IPS DF 19.7 (cell line): ENCODE measurements around the gene SIAH3.
"Not testable (repeated sequence)": the region's sequence is repeated elsewhere in the genome, so short reads cannot be mapped to it uniquely, and the experiment has no call there.

Experiments
- DNase-seq: peaks from one replicate; pipeline ENCODE4 v3.0.0-alpha.2; 2013; ENCODE audit warnings: low read depth, low spot score

SIAH3 gene

DNA sequence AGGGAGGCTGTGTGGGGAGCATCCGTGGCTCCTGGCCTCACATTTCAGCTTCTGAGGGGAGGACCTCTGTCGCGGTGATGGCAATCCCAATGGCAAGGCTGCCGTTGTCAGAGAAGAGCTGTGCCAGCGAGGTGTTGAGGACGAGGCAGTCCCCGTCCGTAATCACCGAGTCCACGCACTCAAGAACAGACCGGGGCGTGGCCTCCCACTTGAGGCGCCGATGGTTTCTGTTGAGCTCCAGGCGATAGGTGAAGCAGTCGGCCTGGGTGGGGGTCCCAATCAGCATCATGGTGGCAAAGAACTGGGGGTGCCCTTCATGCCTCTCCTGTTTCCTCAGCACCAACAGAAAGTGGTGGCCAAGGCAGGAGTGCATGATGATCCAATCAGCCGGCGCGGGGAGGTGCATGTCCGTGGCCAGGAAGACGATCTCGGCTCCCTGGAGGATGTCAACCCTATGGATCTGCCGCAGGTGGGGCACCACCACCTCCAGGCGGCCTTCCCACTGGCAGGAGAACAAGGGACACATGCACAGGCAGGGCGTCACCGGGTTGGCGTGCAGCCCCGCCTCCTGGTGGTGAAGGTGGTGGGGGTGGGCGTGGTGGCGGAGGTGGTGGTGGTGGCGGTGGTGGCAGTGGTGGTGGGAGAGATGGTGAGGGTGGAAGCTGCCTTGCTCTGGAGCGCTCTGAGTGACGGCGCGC lies 68.1 kb downstream of the SIAH3 start:
- DNase-seq = no peak

DNA sequence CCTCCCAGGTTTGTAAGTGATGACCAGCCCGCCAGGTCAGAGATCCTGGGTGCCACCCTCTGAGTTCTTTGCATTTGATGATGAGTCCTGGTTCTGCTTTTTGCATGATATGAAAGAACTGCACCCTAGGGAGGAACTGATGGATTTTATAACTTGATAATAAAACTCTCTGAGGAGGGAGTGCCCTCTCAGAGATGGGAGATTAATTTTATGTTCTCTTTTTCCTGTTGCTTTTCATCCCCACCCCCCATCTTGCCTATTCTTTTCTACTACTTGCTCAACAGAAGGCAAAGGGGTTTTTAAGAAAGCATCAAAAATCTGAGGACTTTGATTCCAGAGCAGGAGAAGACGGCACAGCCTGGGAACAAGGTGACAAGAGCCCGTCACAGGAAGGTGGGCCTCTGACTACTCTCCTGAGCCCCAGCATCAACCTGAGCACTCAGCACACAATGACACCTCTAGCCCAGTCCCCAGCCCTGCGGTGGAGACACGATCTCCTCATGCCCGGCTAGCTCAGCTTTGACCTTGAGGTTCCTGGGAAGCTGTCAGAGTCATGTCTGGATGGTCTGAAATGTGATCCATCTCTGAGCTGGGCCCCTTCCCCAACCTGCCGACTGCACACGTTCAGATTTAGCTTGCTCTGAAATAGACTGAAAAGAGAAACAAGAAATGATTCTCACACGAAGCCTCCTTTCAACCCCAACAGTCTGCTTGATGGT lies 69.1 kb downstream of the SIAH3 start:
- DNase-seq = no peak

DNA sequence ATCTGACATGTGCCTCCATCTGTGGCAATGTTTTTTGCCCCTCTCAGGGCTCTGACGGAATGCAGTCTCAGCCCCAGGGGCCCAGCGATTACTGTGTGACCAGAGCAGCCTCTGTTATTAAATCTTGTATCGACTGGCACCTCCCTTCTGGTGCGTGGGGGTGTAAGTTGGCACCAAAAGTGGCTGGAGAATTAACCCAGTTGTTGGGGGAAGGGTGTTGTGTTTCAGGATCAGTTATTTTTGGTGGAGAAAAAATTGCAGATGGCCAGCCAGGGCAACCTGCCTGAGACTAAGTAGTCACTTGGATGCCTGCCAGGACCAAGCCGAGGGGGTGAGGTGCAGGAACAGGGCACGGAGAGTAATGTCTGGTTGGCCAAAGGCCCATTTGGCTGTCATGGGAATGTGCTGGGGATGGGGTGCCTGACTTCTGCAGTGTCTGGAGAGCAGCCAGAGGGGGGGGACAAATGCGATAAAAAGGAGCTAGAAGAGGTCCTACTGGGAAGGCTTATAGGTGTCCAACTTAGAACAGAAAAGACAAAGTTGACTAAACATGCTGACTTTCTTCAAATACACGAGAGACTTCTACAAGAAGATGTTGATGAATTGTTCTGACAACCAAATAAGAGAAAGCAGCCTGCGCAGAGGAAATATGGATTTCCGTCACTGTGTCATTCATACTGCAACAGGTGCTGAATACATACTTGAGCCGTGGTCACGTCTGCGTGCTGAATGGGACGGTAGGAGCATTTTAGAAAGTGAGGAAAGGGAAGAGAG lies 69.8 kb downstream of the SIAH3 start:
- no peak for DNase-seq

DNA sequence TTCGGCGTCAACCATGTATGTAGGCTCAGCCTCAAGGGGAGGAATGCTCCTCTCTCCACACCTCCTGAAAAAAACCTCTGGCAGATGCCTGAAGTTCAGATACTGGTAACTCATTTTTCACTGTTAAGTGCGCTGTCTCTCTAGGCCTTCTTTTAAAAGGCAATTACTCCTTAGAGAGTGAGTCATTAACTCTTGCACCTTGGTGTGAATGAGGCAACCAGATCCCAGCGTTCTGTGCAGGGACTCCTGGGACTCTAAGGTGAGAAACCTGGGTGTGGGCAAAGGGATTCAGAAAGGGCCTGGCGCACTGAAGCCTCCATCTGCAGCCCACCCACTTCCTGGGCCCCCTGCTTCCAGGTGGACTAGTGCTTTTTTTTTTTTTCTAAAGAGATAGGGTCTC lies 71.7 kb downstream of the SIAH3 start:
- DNase-seq = no peak

DNA sequence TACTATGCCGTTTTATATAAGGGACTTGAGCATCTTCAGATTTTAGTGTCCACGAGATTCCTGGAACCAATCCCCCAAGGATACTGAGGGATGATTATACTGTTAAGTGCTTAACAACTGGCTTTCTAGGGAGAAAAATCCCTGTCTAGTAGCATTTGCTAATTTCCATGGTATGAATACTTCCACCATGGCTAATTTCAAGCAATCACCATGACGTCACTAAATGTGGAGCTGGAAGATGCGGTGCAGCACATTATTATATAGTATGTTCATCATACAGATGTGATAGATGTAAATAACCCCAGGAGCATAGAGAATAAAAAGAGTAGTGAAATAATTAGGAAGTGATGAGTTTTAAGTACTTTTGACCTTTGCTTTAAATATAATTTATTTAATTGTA lies 72.7 kb downstream of the SIAH3 start:
- DNase-seq = no peak

DNA sequence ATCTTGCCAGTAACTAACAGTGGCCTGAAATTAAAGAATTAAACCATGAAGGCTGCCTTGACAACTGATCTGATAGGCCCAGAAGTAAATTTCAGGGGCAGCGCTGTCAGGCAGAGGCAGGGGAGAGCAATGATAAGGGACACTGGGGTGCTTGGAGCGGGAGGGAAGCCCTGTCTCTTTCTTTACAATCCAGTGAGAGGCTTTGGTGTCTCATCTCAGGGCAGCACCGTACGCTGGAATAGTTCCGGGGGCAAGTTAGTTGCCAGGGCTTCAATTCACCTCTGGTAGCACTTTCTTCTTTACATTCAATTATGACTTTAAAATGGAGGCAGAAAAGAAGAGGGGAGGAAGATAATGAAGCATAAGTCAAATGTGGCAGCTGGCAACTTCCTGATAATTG lies 74.8 kb downstream of the SIAH3 start:
- no peak for DNase-seq

DNA sequence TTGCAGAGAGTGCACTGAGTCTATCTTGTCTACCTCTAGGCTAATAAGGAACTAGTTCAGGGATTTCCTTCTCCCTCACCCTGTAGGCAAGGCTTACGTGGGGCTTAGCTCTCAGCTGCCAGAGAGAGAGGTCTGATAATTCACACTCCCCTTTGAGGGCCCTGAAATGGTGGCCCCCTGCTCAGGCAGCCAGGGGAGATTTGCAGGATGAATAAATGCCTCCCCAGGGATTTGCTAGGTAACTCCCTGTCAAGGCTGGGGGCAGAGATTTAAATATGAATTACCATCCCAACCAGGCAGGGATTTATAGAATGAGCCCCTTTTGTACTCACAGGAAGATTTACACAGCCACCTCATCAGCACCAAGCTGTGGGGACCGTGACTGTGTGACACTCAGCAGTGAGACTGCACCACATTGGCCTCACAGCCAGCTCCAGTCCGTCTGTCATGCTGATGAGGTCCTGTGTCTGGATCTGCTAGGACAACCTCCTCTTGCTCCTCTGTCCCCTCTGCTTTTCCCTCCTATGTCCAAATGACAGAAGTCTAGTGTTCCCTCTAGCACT lies 76.1 kb downstream of the SIAH3 start:
- DNase-seq = no peak

DNA sequence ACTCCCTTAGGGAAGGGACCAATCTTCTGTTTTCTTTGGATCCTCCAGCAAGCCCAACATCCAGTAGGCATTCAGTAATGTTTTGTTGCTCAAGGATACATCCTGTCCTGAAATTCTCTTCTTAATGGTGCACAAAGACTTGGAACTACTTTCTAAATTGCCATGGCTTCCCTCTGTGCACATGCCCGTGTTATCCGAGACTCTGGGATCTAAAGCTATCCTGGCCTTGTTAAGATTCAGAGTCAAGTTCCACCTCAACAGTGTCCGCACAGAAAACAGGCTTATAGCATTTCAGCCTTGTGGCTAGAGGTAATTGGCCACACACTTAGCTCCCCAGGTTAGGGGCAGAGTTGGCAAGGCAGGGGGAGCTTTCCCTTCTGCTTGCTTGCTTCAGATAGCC lies 77.6 kb downstream of the SIAH3 start:
- no peak for DNase-seq

DNA sequence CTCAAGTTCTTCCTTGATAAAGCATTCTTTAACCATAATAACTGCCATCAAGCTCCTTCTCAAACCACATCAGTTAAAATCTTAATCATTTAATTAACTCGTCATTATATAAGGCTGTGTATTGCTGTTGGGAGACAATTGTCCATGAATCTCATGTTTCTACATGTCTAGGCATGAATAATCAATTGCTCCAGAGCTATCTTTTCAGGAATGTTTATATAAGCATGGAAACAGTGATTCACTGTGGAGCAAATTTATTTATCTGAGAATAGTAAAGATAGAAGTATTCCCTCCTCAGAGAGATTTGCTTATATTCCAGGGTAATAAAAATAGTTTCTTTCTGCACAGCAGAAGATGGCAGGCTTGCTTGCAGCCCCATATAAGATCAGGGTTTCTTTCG lies 78.3 kb downstream of the SIAH3 start:
- DNase-seq = no peak

DNA sequence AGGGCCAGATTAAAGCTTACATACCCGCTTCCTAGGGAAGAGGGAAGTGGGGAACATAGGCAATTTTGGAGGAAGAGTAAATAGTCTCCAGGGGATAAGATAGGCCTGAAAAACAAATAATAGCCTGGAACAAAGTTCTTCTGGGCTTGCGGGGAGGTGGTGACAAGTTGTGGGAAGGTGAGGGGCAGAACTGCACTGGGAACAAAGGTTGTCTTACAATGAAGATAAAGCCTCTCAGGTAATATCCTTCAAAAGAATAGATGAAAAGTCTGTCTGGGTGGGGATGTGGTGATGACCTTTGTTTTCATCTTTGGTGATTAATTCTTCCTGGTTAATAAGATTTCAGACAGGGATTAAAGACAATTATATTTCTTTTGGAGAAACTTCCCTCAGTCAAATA lies 80.7 kb downstream of the SIAH3 start:
- no peak for DNase-seq

DNA sequence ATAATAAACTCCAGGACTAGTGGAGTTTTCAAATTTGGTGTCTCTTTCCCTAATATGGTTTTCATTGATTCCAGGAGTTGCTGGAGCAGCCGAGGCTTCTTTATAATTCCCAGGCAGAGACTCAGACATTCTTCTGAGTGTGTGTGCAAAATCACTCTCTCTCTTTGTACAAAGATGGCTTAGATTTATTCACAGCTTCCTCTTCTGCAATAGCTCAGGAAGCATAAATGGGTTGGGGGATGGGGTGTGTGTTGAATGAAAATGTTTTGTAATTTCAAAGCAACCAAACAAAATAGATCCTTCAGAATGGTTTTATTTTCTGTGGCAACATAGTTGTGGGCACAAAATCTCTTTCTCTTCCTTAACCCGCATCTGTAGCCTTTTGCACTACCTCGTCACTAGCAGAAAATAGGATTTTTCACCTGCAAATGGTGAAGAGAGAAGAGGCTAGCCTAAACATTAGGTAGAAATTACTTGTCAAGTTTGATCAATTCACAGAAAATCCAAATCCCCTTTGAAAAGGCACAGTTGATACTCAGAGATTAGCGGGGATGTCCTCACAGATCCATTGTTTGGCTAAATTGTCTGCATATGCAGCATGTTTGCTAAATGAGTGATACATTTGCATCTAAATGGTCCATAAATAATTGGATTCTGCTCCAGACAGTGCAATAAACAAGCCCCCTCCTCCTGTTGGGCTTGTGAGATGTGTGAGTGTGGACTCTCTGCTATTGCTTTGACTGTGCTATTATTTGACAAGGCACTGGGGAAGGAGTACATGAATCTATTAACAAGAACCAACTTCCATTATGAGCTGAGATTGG lies 82.7 kb downstream of the SIAH3 start:
- peak; percentile 20 for DNase-seq

DNA sequence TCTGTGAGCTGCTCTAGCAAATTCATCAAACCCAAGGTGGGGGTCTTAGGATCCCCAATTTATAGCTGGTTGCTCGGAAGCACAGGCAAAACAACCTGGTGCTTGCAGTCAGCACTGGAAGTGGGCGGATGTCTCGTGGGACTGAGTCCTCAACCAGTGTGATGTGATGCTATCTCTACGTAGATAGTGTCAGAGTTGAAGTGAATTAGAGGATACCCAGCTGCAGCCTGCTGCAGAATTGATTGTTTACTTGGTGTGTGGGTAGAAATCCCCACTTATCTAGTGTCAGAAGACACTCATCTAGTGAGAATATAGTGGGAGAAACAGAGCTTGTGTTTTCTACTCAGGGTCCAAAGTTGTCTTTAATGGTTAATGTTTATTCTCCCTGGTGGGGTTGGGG lies 86.1 kb downstream of the SIAH3 start:
- no peak for DNase-seq

DNA sequence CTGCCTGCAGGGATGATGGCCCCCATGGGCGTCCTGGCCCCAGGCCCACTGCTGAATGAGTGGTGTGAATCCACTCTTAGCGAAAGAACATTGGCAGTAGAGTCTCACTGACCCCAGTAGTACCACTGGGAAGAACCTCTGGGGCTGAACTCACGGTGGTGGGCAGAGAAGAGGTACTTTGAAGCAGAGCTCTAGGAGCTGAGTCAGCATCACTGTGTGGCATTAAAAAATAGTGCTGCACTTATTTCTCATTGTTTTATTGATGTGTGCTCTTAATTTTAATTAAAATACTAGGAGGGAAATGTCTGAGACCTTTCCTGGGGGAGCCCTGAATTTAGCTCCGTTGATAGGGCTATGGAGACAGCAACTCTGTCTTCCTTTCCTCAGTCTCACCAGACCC lies 88.1 kb downstream of the SIAH3 start:
- no peak for DNase-seq

DNA sequence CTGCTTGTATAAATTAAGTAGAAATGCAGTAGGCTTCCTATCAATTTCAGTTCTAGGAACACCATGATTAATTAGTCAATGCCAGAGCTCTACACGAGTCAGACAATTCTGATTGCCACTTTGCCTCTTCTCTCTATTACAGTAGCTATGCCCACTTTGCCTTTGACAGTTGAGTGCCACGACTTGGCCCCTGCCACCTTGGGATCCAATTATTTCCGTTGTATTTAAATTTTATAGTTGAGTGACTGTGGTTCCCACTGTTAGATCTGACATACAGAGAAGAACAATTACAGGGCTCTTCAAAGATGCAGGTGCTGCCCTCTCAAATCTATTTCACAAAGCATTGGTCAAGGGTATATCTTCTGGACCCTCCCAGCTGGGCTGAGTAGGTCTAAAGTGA lies 94.0 kb downstream of the SIAH3 start:
- DNase-seq = not testable (repeated sequence)

DNA sequence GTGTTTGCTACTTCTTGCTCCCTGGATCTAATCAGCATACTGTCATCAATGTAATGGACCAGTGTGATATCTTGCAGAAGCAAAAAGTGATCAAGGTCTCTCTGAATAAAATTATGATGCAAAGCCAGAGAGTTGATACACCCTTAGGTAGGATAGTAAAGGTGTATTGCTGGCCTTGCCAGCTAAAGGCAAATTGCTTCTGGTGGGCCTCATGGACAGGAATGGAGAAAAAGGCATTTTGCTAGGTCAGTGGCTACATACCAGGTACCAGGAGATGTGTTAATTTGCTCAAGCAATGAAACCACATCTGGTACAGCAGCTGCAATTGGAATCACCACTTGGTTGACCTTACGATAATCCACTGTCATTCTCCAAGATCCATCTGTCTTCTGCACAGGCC lies 95.1 kb downstream of the SIAH3 start:
- not testable (repeated sequence) for DNase-seq

DNA sequence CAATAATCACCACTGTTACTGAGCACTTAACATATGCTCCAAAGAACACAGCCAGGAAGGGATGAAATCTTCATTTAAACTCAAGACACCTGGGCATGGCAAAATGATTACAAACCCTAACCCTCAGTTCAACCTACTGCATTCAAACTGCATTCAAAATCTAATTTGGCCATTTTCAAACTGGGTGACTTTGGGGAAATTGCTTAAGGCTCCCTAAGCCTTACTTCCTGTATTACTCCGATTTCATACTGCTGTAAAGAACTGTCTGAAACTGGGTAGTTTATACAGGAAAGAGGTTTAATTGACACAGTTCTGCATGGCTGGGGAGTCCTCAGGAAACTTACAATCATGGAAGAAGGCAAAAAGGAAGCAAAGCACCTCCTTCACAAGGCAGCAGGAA lies 99.0 kb downstream of the SIAH3 start:
- DNase-seq = no peak

DNA sequence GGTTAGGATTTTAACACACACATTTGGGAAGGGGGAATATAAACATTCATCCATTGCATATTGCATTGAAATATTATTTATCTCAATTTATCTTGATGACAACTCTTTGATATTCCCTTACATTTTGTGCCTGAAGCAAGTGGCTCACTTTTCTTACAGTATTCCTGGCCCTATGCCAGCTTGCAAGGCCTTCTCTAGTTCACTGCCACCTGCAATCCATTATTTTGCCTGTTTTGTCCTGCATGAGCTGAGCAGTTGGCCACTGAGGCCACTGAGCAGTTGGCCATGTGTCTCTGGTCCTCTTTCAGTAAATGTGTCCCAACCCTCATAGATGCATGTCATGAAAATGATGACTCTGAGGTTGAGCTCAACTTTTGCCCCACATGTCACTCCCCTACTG lies 99.7 kb downstream of the SIAH3 start:
- DNase-seq = no peak

DNA sequence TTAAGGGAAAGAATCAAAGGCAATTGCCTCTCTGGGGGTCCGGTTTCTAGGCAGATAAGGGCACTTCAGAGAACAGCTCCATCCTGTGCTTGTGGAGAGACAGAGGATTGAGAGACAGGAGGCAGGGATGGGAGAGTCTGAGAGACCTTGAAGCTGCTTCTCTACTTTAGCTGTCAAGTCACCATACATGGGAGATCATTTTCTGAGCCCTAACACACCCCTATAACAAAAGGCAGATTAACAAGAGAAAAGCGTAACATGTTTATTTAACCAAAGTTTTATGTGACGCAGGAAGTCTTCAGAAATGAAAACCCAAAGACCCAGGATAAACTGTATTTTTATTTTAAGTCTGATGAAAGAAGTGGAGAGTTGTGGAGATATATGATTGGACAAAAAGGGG lies 101.0 kb downstream of the SIAH3 start:
- DNase-seq = no peak

DNA sequence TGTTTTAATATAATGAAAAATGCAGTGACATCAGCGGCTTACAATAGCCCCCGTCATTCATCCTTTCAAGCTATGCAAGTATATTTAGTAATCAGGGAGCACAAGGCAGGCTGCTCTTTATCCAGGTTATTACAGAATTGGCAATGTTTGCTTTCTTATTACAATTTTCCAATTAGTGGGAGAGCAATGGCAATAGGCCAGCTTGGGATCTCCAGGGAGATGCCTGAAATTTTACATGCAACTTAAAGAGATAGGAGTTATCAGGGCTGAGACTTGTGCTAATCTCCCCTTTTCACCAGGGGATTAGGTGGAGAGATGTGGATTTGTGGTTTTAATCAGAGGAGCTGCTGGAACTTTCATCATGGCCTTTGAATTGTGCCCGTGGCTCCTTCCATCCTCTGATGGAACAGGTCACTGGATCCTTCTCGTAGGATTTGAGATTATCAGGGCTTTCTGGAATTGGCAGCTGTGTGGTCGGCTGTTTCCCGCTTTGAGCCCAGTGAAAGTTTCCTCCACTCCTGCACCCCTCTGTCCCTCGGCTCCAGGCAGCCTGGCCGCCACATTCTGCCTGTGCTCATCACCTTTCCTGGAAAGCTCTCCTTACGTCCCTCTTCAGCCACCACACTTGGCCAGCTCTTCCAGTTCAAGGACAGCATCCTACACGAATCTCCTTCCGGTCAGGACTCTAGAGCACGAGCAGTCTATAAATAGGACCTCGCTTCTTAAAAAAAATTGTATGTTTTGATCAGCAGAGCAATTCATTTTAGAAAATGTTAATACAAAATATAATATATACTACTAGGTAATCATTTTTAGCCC lies 102.4 kb downstream of the SIAH3 start:
- no peak for DNase-seq

DNA sequence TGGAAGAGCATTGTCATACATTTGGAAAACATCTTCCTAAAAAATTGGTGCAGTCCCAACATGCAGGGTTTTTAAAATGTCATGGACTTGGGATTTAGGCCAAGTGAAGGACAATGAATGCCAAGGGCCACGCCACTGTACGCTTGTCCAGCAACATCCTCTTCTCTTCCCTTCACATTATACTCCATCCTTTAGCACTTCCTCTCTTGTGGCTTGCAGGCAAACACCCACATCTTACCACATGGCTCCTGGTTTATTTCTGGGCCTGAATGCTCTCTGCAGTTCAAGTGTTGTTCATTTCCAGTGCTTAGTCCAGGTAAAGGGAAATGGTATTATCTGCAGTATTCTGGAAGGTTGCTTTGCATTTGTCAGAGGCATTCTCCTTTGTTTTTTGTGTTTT lies 104.5 kb downstream of the SIAH3 start:
- DNase-seq = no peak

DNA sequence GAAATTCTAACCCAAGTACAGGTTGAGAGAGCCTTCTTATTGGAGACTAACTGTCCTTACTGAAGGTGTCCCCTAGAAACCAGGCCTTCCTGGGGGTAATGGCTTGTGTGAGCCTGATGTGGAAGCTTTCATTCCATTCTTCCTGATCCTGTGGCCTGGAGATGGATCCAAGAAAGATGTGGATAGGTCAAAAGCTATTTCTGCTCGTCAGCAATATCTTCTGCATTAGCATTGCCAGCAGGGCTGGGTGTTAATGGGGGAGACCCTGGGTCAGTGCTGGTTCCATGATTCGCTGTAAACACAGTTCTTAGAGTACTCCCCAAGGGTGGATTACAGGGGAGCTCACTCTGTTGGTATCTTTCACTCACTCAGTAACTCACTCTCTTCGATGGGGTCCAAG lies 106.6 kb downstream of the SIAH3 start:
- DNase-seq = no peak
